Stimulated activated effector memory CD8-positive, alpha-beta T cell treated with anti-CD3 and anti-CD28 coated beads, Interleukin-12 subunit alpha, Interleukin-12 subunit beta, amount 100 ng/mL, for 72 hours (primary cell): Measurements from ENCODE around the gene PARD6B.
A peak's percentile ranks its signal among the peaks of the same experiment; 100 is the strongest.
"Not testable (repeated sequence)": the region's sequence is repeated elsewhere in the genome, so short reads cannot be mapped to it uniquely, and the experiment has no call there.

Experiments
- ATAC-seq: fragments of 150-1000 bp; cut with Tn5 transposase; 2 replicates; pipeline ENCODE4 v1.10.0; 2021
- DNase-seq, 2 donors: peaks; one replicate each; pipeline ENCODE4 v3.0.0; 2021 to 2022; ENCODE audit warnings: low spot score in 2 of 2
- H3K27ac Mint-ChIP-seq: one replicate; pipeline ENCODE4 v1.8.0; 2022; ENCODE audit warnings: mild to moderate bottlenecking, mixed read lengths
- H3K36me3 Mint-ChIP-seq: one replicate; pipeline ENCODE4 v1.8.0; 2022; ENCODE audit warnings: mild to moderate bottlenecking, mixed read lengths
- H3K4me1 Mint-ChIP-seq: one replicate; pipeline ENCODE4 v1.8.0; 2022; ENCODE audit warnings: mixed read lengths
- H3K4me3 Mint-ChIP-seq: one replicate; pipeline ENCODE4 v1.8.0; 2022; ENCODE audit warnings: mild to moderate bottlenecking, mixed read lengths
- H3K9me3 Mint-ChIP-seq: one replicate; pipeline ENCODE4 v1.8.0; 2022; ENCODE audit warnings: mixed read lengths

Gene PARD6B

GRCh38 chr20:50695135-50695872, 36.1 kb upstream of the PARD6B start:
- Mint-ChIP-seq H3K4me1 (peaks cover 13% of the 10 kb centered on the region), H3K9me3 (no peaks in the 10 kb centered on the region), H3K36me3 (no peaks in the 10 kb centered on the region), H3K27ac (no peak overlapping the region), H3K4me3 (no peak overlapping the region)
- DNase-seq: no peak
- ATAC-seq: no peak

GRCh38 chr20:50698255-50698654, 33.1 kb upstream of the PARD6B start:
- not testable (repeated sequence) for H3K4me1 Mint-ChIP-seq, DNase-seq, H3K36me3 Mint-ChIP-seq, H3K9me3 Mint-ChIP-seq, H3K4me3 Mint-ChIP-seq, ATAC-seq, H3K27ac Mint-ChIP-seq

- no peak for DNase-seq
- H3K4me1 Mint-ChIP-seq: no peaks in the 10 kb centered on the region
- no peaks in the 10 kb centered on the region for H3K36me3 Mint-ChIP-seq
- no peak for ATAC-seq
- H3K27ac Mint-ChIP-seq: peak overlapping the region; percentile 43
- H3K9me3 Mint-ChIP-seq: no peaks in the 10 kb centered on the region
- H3K4me3 Mint-ChIP-seq: no peak overlapping the region
Measured at GRCh38 chr20:50699688-50700087, 31.7 kb upstream of the PARD6B start.

- no peak for DNase-seq
- H3K4me1 Mint-ChIP-seq: no peaks in the 10 kb centered on the region
- H3K9me3 Mint-ChIP-seq: no peaks in the 10 kb centered on the region
- no peaks in the 10 kb centered on the region for H3K36me3 Mint-ChIP-seq
- no peak overlapping the region for H3K4me3 Mint-ChIP-seq
- ATAC-seq: no peak
- no peak overlapping the region for H3K27ac Mint-ChIP-seq
Measured at GRCh38 chr20:50701041-50701963, 30.1 kb upstream of the PARD6B start.

- DNase-seq, H3K4me3 Mint-ChIP-seq: not testable (repeated sequence)
Measured at GRCh38 chr20:50703651-50704438, 27.5 kb upstream of the PARD6B start.

GRCh38 chr20:50704514-50704913, 26.9 kb upstream of the PARD6B start:
- Mint-ChIP-seq H3K9me3 (no peaks in the 10 kb centered on the region), H3K27ac (no peak overlapping the region), H3K36me3 (no peaks in the 10 kb centered on the region), H3K4me3 (no peak overlapping the region), H3K4me1 (no peaks in the 10 kb centered on the region)
- DNase-seq (no peak), ATAC-seq (no peak)

More at GRCh38 chr20:50703651-50704438, 27.5 kb upstream of the PARD6B start:
- not testable (repeated sequence) for H3K4me1 Mint-ChIP-seq, ATAC-seq, H3K36me3 Mint-ChIP-seq, H3K27ac Mint-ChIP-seq, H3K9me3 Mint-ChIP-seq

GRCh38 chr20:50704971-50705370, 26.4 kb upstream of the PARD6B start:
- no peak overlapping the region for H3K27ac Mint-ChIP-seq
- no peaks in the 10 kb centered on the region for H3K4me1 Mint-ChIP-seq
- no peaks in the 10 kb centered on the region for H3K36me3 Mint-ChIP-seq
- H3K4me3 Mint-ChIP-seq: no peak overlapping the region
- no peak for DNase-seq
- no peaks in the 10 kb centered on the region for H3K9me3 Mint-ChIP-seq
- ATAC-seq: no peak

- no peaks in the 10 kb centered on the region for H3K36me3 Mint-ChIP-seq
- DNase-seq (no peak), ATAC-seq (no peak)
- H3K27ac Mint-ChIP-seq: no peak overlapping the region
- no peak overlapping the region for H3K4me3 Mint-ChIP-seq
- H3K9me3 Mint-ChIP-seq: no peaks in the 10 kb centered on the region
- no peaks in the 10 kb centered on the region for H3K4me1 Mint-ChIP-seq
Measured at GRCh38 chr20:50708845-50709635, 22.3 kb upstream of the PARD6B start.

GRCh38 chr20:50709636-50709973, 21.8 kb upstream of the PARD6B start:
- no peak for ATAC-seq
- no peaks in the 10 kb centered on the region for H3K9me3 Mint-ChIP-seq
- H3K4me1 Mint-ChIP-seq: no peaks in the 10 kb centered on the region
- H3K4me3 Mint-ChIP-seq: no peak overlapping the region
- no peak for DNase-seq
- H3K27ac Mint-ChIP-seq: no peak overlapping the region
- no peaks in the 10 kb centered on the region for H3K36me3 Mint-ChIP-seq

GRCh38 chr20:50710492-50711063, 20.8 kb upstream of the PARD6B start:
- DNase-seq (no peak), ATAC-seq (no peak)
- no peaks in the 10 kb centered on the region for H3K9me3 Mint-ChIP-seq
- H3K27ac Mint-ChIP-seq: no peak overlapping the region
- H3K4me3 Mint-ChIP-seq: no peak overlapping the region
- no peaks in the 10 kb centered on the region for H3K36me3 Mint-ChIP-seq
- H3K4me1 Mint-ChIP-seq: no peaks in the 10 kb centered on the region

GRCh38 chr20:50711113-50711825, 20.1 kb upstream of the PARD6B start:
- ATAC-seq (no peak), DNase-seq (no peak)
- Mint-ChIP-seq H3K27ac (no peak overlapping the region), H3K9me3 (no peaks in the 10 kb centered on the region), H3K36me3 (no peaks in the 10 kb centered on the region), H3K4me3 (no peak overlapping the region), H3K4me1 (no peaks in the 10 kb centered on the region)

- Mint-ChIP-seq H3K4me3 (no peak overlapping the region), H3K4me1 (no peaks in the 10 kb centered on the region), H3K27ac (no peak overlapping the region), H3K9me3 (no peaks in the 10 kb centered on the region), H3K36me3 (no peaks in the 10 kb centered on the region)
- ATAC-seq (no peak), DNase-seq (no peak)
Measured at GRCh38 chr20:50712771-50713656, 18.4 kb upstream of the PARD6B start.

GRCh38 chr20:50713657-50714101, 17.7 kb upstream of the PARD6B start:
- Mint-ChIP-seq H3K36me3 (no peaks in the 10 kb centered on the region), H3K27ac (no peak overlapping the region), H3K4me3 (no peak overlapping the region), H3K9me3 (no peaks in the 10 kb centered on the region), H3K4me1 (no peaks in the 10 kb centered on the region)
- ATAC-seq (no peak), DNase-seq (no peak)
